GDM1 (cell line): ENCODE measurements around the gene TACC2.

Source experiments
- DNase-seq: peaks from one replicate; lab custom pipeline; 2025; lab: John Stamatoyannopoulos, UW

Gene TACC2

GRCh38 chr10:122249303-122249850 is 260.4 kb downstream of the TACC2 start:
- no peak for DNase-seq

GRCh38 chr10:122249991-122250750 is 261.2 kb downstream of the TACC2 start:
- no peak for DNase-seq

- no peak for DNase-seq
These were observed 262.7 kb downstream of the TACC2 start for GRCh38 chr10:122251459-122252255.

GRCh38 chr10:122252805-122253204 is 263.8 kb downstream of the TACC2 start:
- no peak for DNase-seq

- no peak for DNase-seq
These were observed 264.6 kb downstream of the TACC2 start for GRCh38 chr10:122253605-122254004.

GRCh38 chr10:122254831-122255230 is 265.9 kb downstream of the TACC2 start:
- no peak for DNase-seq

- no peak for DNase-seq
These were observed 266.7 kb downstream of the TACC2 start for GRCh38 chr10:122255509-122256301.

GRCh38 chr10:122257041-122257440 is 268.1 kb downstream of the TACC2 start:
- no peak for DNase-seq

GRCh38 chr10:122258136-122259074 is 269.4 kb downstream of the TACC2 start:
- no peak for DNase-seq

- DNase-seq: no peak
These were observed 270.1 kb downstream of the TACC2 start for GRCh38 chr10:122259075-122259466.

- no peak for DNase-seq
These were observed 272.6 kb downstream of the TACC2 start for GRCh38 chr10:122261584-122261983.

- no peak for DNase-seq
These were observed 275.0 kb downstream of the TACC2 start for GRCh38 chr10:122263971-122264370.

GRCh38 chr10:122264436-122264835 is 275.5 kb downstream of the TACC2 start:
- DNase-seq: no peak

GRCh38 chr10:122264931-122265330 is 276.0 kb downstream of the TACC2 start:
- DNase-seq: no peak

- DNase-seq: no peak
These were observed 276.9 kb downstream of the TACC2 start for GRCh38 chr10:122265896-122266295.

- DNase-seq: no peak
These were observed 279.1 kb downstream of the TACC2 start for GRCh38 chr10:122267849-122268737.

- DNase-seq: no peak
These were observed 280.2 kb downstream of the TACC2 start for GRCh38 chr10:122269059-122269687.

- DNase-seq: no peak
These were observed 282.1 kb downstream of the TACC2 start, which contains the start of gene BTBD16 for GRCh38 chr10:122271076-122271475. BTBD16 (plus strand) TSS chr10:122271296; CDS start chr10:122275082, 3,786 bp downstream.

GRCh38 chr10:122273966-122274545 is 285.1 kb downstream of the TACC2 start:
- no peak for DNase-seq
